ENCODE measurements around the gene ANKS1B.

ANKS1B gene

DNA sequence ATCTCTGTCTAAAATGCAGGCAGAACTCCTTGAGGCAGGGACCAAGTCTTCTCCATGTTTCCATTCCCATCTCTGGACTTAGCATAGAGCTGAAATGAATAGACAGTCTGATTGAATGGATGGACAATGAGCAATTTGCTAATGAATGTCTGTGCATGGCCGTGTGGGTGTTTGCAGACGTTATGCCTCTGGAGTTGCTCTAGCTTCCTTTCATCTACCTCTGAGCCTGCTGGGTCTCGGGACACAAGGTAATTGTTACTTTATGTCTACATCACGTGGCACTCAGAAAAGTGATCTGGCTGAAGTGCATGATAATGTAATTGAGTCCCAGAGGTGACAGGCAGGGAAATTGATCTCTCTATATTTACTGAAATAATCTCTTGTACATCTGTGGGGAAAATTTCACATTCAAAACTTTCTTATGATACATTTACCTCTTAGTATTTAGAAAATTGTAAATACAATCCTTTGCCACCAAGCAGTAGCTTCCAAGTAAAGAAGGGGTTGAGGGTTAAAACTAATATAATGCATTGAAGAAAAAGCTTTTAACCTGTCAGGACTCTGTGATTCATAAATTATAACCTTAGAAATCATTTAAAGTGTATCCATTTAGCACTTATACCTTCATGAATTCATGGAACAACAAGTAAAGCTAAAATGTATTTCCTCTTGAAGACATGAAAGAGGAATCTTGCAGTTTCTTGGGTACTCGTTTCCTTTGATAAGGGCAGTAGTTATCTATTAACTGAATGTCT lies 915.6 kb downstream of the ANKS1B start:
- TF ChIP-seq, protein P1, sequence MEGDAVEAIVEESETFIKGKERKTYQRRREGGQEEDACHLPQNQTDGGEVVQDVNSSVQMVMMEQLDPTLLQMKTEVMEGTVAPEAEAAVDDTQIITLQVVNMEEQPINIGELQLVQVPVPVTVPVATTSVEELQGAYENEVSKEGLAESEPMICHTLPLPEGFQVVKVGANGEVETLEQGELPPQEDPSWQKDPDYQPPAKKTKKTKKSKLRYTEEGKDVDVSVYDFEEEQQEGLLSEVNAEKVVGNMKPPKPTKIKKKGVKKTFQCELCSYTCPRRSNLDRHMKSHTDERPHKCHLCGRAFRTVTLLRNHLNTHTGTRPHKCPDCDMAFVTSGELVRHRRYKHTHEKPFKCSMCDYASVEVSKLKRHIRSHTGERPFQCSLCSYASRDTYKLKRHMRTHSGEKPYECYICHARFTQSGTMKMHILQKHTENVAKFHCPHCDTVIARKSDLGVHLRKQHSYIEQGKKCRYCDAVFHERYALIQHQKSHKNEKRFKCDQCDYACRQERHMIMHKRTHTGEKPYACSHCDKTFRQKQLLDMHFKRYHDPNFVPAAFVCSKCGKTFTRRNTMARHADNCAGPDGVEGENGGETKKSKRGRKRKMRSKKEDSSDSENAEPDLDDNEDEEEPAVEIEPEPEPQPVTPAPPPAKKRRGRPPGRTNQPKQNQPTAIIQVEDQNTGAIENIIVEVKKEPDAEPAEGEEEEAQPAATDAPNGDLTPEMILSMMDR (IDR thresholded peaks at IDR 0.05): no peak

DNA sequence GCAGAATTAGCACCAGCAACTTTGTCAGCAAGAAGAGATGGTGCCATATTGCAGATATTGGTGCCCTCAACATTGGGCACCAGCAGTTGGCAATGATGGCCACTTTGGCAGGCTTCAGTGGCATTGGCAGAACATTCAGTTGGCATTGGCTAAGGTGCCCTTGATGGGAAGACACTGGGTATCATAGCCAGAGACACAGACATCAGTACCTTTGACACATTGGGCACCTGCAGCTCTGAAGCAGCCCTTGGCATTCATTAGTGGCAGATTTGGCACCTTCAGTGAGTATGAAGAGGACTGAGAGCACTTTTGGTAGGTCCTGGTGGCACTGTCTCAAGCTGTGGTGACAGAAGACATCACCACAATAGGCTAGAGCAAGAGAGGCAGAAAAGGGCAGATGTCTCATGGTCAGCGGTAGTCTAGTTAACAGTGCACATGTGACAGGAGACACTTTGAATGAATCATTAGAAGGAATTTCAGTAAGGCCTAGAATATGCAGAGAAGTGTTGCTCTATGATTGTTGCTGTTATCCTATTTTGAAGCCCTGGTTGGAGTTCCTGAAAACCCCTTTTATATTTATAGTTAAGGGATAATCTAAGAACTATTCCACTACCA lies 917.5 kb downstream of the ANKS1B start:
- TF ChIP-seq, protein P1 (IDR thresholded peaks at IDR 0.05): no peak

DNA sequence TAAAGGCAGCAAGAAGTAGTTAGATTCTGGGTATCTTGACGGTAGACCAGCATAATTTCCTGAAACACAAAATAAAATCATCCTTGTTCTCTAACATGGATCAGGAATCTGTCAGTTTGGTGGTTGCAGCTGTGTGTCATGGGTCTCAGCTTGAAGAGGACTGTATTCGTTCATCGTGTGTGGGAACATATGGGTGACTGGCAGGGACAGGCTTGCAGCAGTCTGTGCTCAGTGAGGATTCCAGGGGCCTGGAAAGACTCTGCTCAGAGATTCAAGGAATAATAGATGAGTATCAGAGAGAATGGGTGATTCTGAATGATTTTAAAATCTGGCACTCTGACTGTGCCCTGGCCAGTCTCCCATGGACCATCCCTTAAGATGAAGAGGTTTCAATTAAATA lies 918.0 kb downstream of the ANKS1B start:
- TF ChIP-seq, protein P1 (IDR thresholded peaks at IDR 0.05): no peak

DNA sequence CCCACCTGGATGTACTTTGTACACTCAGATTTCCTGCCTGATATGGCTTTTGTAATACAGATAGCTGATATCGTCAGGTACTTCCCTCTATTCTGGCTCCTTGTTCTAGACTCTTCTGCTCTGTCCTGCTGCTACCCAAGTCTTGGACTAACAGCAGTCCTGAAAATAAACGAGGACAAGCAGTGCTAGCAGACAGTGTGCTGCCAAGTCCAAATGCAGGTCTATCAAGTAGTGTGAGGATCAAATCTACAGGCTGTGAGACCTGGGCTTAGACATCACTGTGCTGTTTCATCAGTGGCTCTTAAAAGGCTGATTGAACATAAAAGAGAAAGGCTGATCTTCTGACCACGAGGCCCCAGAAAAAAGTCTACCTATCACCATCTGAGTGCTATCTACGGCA lies 921.6 kb downstream of the ANKS1B start:
- TF ChIP-seq, protein P1 (IDR thresholded peaks at IDR 0.05): no peak

DNA sequence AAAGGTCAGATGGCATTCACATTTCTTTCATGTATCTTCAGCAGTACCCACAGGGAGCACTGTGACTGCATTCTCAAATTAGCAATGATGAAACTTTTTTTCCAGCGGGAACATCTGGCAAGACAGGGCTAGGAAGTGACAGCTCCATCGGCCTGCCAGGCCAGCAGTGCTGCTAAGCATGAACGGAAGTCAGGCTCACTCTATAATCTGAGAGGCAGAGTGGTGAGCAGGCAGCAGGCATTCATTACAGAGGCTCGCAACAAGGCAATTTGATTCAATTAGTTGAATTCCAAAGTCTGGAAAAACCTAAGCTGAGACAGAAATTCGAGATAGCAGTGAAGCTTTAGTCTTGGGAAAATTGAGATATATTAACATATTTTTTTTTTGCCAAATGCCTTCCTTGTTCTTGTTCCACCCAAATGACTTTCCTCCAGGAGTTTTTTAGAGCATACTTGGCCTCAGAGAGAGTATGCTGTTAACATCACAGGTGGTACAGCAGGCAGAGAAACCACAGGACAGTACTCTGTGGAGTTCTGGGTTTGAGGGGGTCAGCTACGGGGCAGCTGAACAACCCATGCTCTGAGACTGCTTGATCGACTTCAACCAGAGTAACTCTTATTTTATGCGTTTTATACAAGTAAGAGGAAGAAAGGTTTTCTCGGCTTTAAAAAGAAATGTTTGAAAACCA lies 924.8 kb downstream of the ANKS1B start:
- TF ChIP-seq, protein P1 (IDR thresholded peaks at IDR 0.05): no peak

DNA sequence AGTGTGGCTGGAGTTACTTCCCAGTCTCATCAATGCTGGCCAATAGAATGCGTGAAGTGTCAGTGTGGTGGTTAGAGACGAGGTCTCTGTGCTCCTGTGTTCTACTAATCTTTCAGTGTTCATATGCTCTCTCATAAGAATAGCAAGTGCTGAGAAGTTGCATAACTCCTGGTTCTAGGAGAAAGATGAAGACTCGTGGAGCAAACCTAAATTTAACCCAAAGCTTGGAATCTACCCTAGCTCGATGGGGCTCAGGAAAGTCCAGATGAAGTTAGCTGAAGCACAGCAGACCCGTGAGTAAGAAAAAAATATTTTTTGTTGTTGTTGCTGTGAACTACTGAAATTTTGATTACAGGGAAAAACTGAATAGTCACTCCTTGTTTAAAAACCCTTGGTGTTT lies 927.1 kb downstream of the ANKS1B start:
- TF ChIP-seq, protein P1 (IDR thresholded peaks at IDR 0.05): no peak

DNA sequence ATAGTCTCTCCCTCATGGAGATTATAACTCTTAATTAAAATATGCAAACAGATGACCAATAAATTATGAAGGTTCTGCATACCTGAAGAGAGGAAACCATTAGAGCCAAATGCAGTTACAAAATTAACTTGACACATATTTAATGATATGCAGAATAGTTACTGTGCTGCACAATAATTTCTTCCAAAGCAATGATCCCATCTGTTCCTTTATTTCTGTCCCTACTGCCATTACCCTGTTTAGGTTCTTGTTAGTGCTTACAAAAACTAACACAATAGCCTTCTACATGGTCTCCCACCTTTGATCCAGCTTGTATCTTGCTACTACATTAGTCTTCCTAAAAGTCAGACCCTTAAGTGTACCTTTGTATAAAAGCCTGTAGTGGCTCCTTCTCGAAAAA lies 928.5 kb downstream of the ANKS1B start:
- TF ChIP-seq, protein P1 (IDR thresholded peaks at IDR 0.05): no peak
